Midbrain (tissue), 1 donor: ENCODE results near the gene LSM14B.
A peak's percentile ranks its signal among the peaks of the same experiment; 100 is the strongest.

Source experiments
- DNase-seq: peaks from one replicate; lab custom pipeline; 2025; lab: John Stamatoyannopoulos, UW

Gene LSM14B

GRCh38 chr20:62163986-62164762 is 41.9 kb downstream of the LSM14B start:
- DNase-seq = no peak

- DNase-seq = no peak
Observed at GRCh38 chr20:62164879-62165761, 42.8 kb downstream of the LSM14B start.

- DNase-seq = no peak
Observed at GRCh38 chr20:62165762-62166399, 43.6 kb downstream of the LSM14B start.

- DNase-seq = no peak
Observed at GRCh38 chr20:62167474-62167873, 45.2 kb downstream of the LSM14B start.

- DNase-seq = no peak
Observed at GRCh38 chr20:62168061-62168460, 45.8 kb downstream of the LSM14B start.

GRCh38 chr20:62168890-62169435 is 46.7 kb downstream of the LSM14B start:
- no peak for DNase-seq

- no peak for DNase-seq
Observed at GRCh38 chr20:62170536-62170935, 48.3 kb downstream of the LSM14B start.

GRCh38 chr20:62171245-62171644 is 49.0 kb downstream of the LSM14B start:
- no peak for DNase-seq

- no peak for DNase-seq
Observed at GRCh38 chr20:62172666-62173065, 50.4 kb downstream of the LSM14B start.

GRCh38 chr20:62174021-62174804 is 51.9 kb downstream of the LSM14B start:
- DNase-seq = no peak

- DNase-seq = no peak
Observed at GRCh38 chr20:62174870-62175624, 52.8 kb downstream of the LSM14B start.

- DNase-seq = no peak
Observed at GRCh38 chr20:62175711-62176110, 53.4 kb downstream of the LSM14B start.

- DNase-seq = no peak
Observed at GRCh38 chr20:62176866-62177265, 54.6 kb downstream of the LSM14B start.

- DNase-seq = no peak
Observed at GRCh38 chr20:62177307-62177706, 55.0 kb downstream of the LSM14B start.

- no peak for DNase-seq
Observed at GRCh38 chr20:62178316-62179161, 56.3 kb downstream of the LSM14B start.

- no peak for DNase-seq
Observed at GRCh38 chr20:62179162-62179504, 56.9 kb downstream of the LSM14B start.

- DNase-seq = no peak
Observed at GRCh38 chr20:62181808-62182207, 59.5 kb downstream of the LSM14B start.

- DNase-seq = peak; percentile 95
Observed at GRCh38 chr20:62182469-62183425, 60.5 kb downstream of the LSM14B start, which contains the start of gene MTG2. TSS of gene MTG2 (plus strand) at chr20:62183028. CDS start at chr20:62193421, 10,393 bp downstream.
